Brain microvascular endothelial cell (primary cell): Measurements from ENCODE around the gene RDX.

ENCODE experiments used
- DNase-seq: peaks from one replicate; pipeline ENCODE4 v3.0.0-alpha.2; 2020
- H3K27ac ChIP-seq: fragments of 250-450 bp; sonication (Bioruptor Pico); 2 replicates; pipeline ENCODE4 v1.5.1; 2020; ENCODE audit warnings: mild to moderate bottlenecking, moderate library complexity
- H3K27me3 ChIP-seq: fragments of 250-450 bp; sonication (Bioruptor Pico); replicated peaks from 2 replicates; pipeline ENCODE4 v1.5.1; 2020; ENCODE audit warnings: mild to moderate bottlenecking
- H3K36me3 ChIP-seq: fragments of 250-450 bp; sonication (Bioruptor Pico); replicated peaks from 2 replicates; pipeline ENCODE4 v1.5.1; 2020; ENCODE audit warnings: mild to moderate bottlenecking
- H3K4me3 ChIP-seq: 2 replicates; pipeline ENCODE4 v1.5.1; 2011; ENCODE audit warnings: low read depth, mild to moderate bottlenecking, control low read depth, low read length, moderate library complexity
- CTCF ChIP-seq: IDR thresholded peaks from 2 replicates; pipeline ENCODE4 v1.5.1; 2011; ENCODE audit warnings: low read depth, mild to moderate bottlenecking, moderate library complexity, low read length, control low read depth, inconsistent platforms; ENCODE audit errors: missing control alignments
- in situ Hi-C: cut with HindIII; loops from 2 replicates; pipeline ENCODE4 v1.10.0; 2017; ENCODE audit warnings: low sequenced_read_pairs, low pct_ligation_motif_present

The RDX gene

GRCh38 chr11:110159476-110159875 lies 136.9 kb downstream of the RDX start:
- no peak for TF ChIP-seq CTCF
- in situ Hi-C loops: no loop called here
- Histone ChIP-seq H3K36me3 (peaks cover 47% of the 10 kb centered on the region), H3K4me3 (no peak overlapping the region), H3K27ac (peak overlapping the region; percentile 62), H3K27me3 (no peaks in the 10 kb centered on the region)
- no peak for DNase-seq

DNA sequence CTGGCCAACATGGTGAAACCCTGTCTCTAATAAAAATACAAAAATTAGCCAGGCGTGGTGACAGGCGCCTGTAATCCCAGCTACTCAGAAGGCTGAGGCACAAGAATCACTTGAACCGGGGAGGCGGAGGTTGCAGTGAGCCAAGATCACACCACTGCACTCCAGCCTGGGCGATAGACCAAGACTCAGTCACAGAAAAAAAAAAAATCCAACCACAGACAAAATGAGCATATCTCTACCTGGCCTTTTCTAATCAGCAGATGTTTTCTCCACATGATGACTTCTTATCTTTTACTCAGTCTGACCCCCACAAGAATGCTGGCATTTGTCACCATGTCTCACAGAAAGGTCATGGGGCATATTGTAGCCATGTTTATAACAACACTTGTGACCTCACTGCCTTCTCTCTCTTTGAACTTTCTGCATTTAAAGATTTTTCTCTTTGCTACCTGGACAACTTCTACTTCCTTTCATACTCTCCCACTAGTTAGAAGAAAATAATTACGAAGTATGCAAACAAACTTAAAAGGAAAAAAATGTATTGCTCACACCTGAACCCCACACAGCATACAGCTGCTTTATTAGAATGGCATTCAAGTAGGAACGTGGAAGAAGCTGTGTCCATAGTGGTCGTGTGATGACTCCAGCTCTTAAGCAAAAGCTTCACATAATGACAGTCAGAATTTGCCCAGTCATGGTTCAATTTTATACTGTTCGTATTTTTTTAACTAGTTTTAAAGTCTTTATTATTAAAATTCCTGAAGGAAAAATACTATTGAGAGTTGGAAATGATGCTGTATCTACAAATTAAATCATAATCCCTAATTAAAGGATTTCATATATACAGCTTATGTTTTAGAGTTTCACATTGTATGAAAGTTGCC lies 137.9 kb downstream of the RDX start:
- Histone ChIP-seq H3K27me3 (no peaks in the 10 kb centered on the region), H3K36me3 (peaks cover 37% of the 10 kb centered on the region), H3K4me3 (no peak overlapping the region), H3K27ac (no peak overlapping the region)
- TF ChIP-seq CTCF: no peak
- in situ Hi-C loops: no loop called here
- no peak for DNase-seq

GRCh38 chr11:110156503-110156902 lies 139.9 kb downstream of the RDX start:
- H3K4me3 ChIP-seq: no peak overlapping the region
- in situ Hi-C loops: no loop called here
- H3K27ac ChIP-seq: no peak overlapping the region
- H3K27me3 ChIP-seq: no peaks in the 10 kb centered on the region
- no peak for TF ChIP-seq CTCF
- no peak for DNase-seq
- peaks cover 34% of the 10 kb centered on the region for H3K36me3 ChIP-seq

DNA sequence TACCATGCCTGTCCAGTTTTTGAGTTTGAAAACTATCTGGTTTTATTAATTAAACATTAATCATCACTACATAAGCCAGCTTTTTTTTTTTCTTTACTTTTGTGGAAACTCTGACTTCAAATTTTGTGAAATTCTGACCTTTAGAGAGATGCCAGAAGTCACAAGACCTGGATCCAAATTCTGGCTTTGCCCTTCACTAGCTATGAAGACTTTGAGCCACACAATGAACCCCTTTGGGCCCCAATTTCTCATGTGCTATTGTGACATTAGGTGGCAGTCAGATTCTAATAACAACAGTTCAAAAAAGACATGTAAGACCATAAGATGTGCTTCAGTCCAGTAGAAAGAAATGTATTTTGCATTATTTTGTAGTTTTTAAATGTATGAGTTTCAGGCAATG lies 142.9 kb downstream of the RDX start:
- no peaks in the 10 kb centered on the region for H3K27me3 ChIP-seq
- H3K27ac ChIP-seq: no peak overlapping the region
- no peak for DNase-seq
- no peak overlapping the region for H3K4me3 ChIP-seq
- H3K36me3 ChIP-seq: peaks cover 15% of the 10 kb centered on the region
- in situ Hi-C loops: no loop called here
- TF ChIP-seq CTCF: no peak

DNA sequence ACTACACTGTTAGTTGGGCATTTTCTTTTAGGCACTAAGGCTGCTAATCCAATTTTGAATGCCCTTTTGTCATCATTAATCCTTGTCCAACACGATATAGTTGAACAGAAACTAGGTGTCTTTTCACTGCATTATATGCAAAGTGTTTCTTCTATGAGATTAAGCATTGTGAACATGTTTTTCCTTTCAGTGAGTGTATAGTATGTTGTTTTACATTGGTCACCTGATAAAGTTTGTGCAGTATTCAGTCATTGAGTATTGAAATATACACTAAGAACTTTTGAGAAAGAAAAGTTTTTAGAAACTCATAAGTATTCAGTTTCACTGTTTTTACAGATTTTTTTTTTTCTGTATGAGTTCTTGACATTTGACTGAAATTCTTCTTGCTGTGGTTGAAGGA lies 144.2 kb downstream of the RDX start:
- no peak for DNase-seq
- peaks cover 11% of the 10 kb centered on the region for H3K36me3 ChIP-seq
- peak overlapping the region; percentile 7 for H3K27ac ChIP-seq
- in situ Hi-C loops: no loop called here
- no peak for TF ChIP-seq CTCF
- H3K4me3 ChIP-seq: no peak overlapping the region
- no peaks in the 10 kb centered on the region for H3K27me3 ChIP-seq
